Natural killer cell (primary cell): ENCODE data around the gene FBXL7. TPM values are rescaled to one million over a fixed set of nuclear protein-coding genes. Genes with fewer than 3 reads are reported as not detected.

ENCODE experiments used
- ATAC-seq, 3 donors: fragments of 150-1000 bp in 2 of 3; fragments of 200-7000 bp in 1 of 3; cut with Tn5 transposase; 1 replicate in 1 of 3; 2 replicates in 2 of 3; pipeline ENCODE4 v1.10.0; 2021; ENCODE audit warnings: mild to moderate bottlenecking in 2 of 3, moderate library complexity in 2 of 3
- DNase-seq, 2 donors: peaks; one replicate each; pipeline versions ENCODE4 v3.0.0 to v3.0.0-alpha.2; 2013 to 2021; ENCODE audit warnings: mixed read lengths in 1 of 2
- H3K27ac ChIP-seq: one replicate; pipeline ENCODE4 v1.5.1; 2013; ENCODE audit warnings: mild to moderate bottlenecking, low read length
- H3K27me3 ChIP-seq: one replicate; pipeline ENCODE4 v1.6.1; 2013; ENCODE audit warnings: low read length; ENCODE audit not compliant: control insufficient read depth, insufficient read depth
- H3K36me3 ChIP-seq: one replicate; pipeline ENCODE4 v1.6.1; 2013; ENCODE audit warnings: low read length; ENCODE audit not compliant: control insufficient read depth, insufficient read depth
- H3K4me1 ChIP-seq: one replicate; pipeline ENCODE4 v1.6.1; 2013; ENCODE audit warnings: low read length; ENCODE audit not compliant: control insufficient read depth, insufficient read depth
- H3K4me3 ChIP-seq: one replicate; pipeline ENCODE4 v1.5.1; 2013; ENCODE audit warnings: low read length
- H3K9me3 ChIP-seq: one replicate; pipeline ENCODE4 v1.6.1; 2013; ENCODE audit warnings: low read length; ENCODE audit not compliant: control insufficient read depth, insufficient read depth
- H3K27ac Mint-ChIP-seq, 2 donors: one replicate each; pipeline ENCODE4 v1.8.0; 2022; ENCODE audit warnings: mild to moderate bottlenecking in 2 of 2, mixed read lengths in 2 of 2, moderate library complexity in 1 of 2
- H3K27me3 Mint-ChIP-seq, 2 donors: one replicate each; pipeline ENCODE4 v1.8.0; 2022; ENCODE audit warnings: low read depth in 2 of 2, mixed read lengths in 2 of 2
- H3K36me3 Mint-ChIP-seq: one replicate; pipeline ENCODE4 v1.8.0; 2022; ENCODE audit warnings: mixed read lengths
- H3K4me1 Mint-ChIP-seq, 2 donors: one replicate each; pipeline ENCODE4 v1.8.0; 2022; ENCODE audit warnings: mixed read lengths in 2 of 2
- H3K4me3 Mint-ChIP-seq: one replicate; pipeline ENCODE4 v1.8.0; 2022; ENCODE audit warnings: mild to moderate bottlenecking, moderate library complexity, mixed read lengths
- H3K9me3 Mint-ChIP-seq, 2 donors: one replicate each; pipeline ENCODE4 v1.8.0; 2022; ENCODE audit warnings: mixed read lengths in 2 of 2
- WGBS: methylation state at CpG from one replicate; pipeline ENCODE4 v1.1.7; 2013; ENCODE audit warnings: missing lambda C conversion rate; ENCODE audit not compliant: insufficient coverage; 5-methylcytosine and 5-hydroxymethylcytosine counted together
- intact Hi-C: fragments of 100-400 bp; cut with micrococcal nuclease; formaldehyde crosslinking; loops from one replicate; pipeline ENCODE4 v1.14.2; 2022
- total RNA-seq, 4 donors: library from RNA; stranded (reverse); fragments of 120-200 nt in 1 of 4; gene quantifications; one replicate each; pipeline versions ENCODE4 v1.2.3 to v1.2.4, GENCODE V29; 2013 to 2022
- TF ChIP-seq, protein P1 (sequence below): fragments of 200-600 bp; IDR thresholded peaks from one replicate; pipeline ENCODE4 v1.8.0; 2022; ENCODE audit warnings: antibody characterized with exemption

Gene FBXL7
- total RNA-seq, 3 donors from 2014 or later (not counting 1 experiment from before 2014, with no cell fraction given) = not detected

DNA sequence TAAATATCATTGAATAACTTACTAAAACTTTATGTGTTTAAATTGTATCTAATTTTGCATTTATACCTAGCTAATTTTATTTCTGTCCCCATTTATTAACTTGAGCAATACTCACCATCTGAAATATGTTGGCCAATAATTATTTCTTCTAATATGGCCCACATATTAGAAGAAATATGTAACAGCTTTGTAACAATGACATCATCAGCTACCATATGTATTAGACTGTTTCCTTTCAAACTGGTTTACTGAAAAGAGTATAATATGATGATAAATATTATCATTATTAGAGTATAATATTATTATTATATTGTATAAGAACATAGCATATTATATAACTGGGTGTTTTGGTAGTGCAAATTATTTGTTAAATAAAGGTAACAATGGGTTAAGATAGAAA lies 220.5 kb downstream of the FBXL7 start:
- ATAC-seq = no peak
- DNase-seq = no peak
- Histone ChIP-seq H3K4me3 (no peak overlapping the region), H3K9me3 (peaks cover 3% of the 10 kb centered on the region), H3K4me1 (no peaks in the 10 kb centered on the region), H3K27ac (no peak overlapping the region), H3K36me3 (no peaks in the 10 kb centered on the region), H3K27me3 (no peaks in the 10 kb centered on the region)
- Mint-ChIP-seq H3K36me3 (no peaks in the 10 kb centered on the region), H3K27ac (no peak overlapping the region), H3K4me3 (no peak overlapping the region), H3K9me3 (peaks cover 10 to 23% of the 10 kb centered on the region in 2 donors), H3K27me3 (no peaks in the 10 kb centered on the region), H3K4me1 (no peaks in the 10 kb centered on the region)
- TF ChIP-seq, protein P1, sequence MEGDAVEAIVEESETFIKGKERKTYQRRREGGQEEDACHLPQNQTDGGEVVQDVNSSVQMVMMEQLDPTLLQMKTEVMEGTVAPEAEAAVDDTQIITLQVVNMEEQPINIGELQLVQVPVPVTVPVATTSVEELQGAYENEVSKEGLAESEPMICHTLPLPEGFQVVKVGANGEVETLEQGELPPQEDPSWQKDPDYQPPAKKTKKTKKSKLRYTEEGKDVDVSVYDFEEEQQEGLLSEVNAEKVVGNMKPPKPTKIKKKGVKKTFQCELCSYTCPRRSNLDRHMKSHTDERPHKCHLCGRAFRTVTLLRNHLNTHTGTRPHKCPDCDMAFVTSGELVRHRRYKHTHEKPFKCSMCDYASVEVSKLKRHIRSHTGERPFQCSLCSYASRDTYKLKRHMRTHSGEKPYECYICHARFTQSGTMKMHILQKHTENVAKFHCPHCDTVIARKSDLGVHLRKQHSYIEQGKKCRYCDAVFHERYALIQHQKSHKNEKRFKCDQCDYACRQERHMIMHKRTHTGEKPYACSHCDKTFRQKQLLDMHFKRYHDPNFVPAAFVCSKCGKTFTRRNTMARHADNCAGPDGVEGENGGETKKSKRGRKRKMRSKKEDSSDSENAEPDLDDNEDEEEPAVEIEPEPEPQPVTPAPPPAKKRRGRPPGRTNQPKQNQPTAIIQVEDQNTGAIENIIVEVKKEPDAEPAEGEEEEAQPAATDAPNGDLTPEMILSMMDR = no peak
- intact Hi-C loops = no loop called here

DNA sequence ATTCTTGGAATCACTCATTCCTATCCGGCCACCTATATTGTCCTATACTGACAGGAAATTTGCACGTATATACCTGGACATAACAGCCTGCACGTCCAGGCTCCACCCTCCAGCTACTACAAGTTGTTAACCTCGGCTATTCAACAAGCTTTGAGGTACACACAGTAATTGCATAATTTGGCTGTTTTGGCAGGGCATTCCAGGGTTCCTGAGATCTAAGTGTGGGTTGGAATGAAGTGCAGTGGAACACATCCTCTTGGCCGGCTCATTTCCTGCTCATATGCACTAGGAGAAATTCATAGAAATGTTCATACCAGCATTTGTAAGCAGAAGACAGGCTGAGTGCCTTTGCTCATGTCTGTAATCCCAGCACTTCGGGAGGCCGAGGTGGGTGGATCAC lies 222.3 kb downstream of the FBXL7 start:
- H3K27ac Mint-ChIP-seq = no peak overlapping the region
- no peaks in the 10 kb centered on the region for H3K27me3 Mint-ChIP-seq
- WGBS = 78% methylated on average over 7 of the region's 7 CpGs
- intact Hi-C loops = no loop called here
- TF ChIP-seq, protein P1 = no peak
- no peak for ATAC-seq
- H3K4me3 ChIP-seq = no peak overlapping the region
- H3K4me1 Mint-ChIP-seq = no peaks in the 10 kb centered on the region
- no peak overlapping the region for H3K27ac ChIP-seq
- H3K36me3 ChIP-seq = no peaks in the 10 kb centered on the region
- H3K36me3 Mint-ChIP-seq = no peaks in the 10 kb centered on the region
- peaks cover 7 to 17% of the 10 kb centered on the region in 2 donors for H3K9me3 Mint-ChIP-seq
- H3K9me3 ChIP-seq = peaks cover 3% of the 10 kb centered on the region
- no peak overlapping the region for H3K4me3 Mint-ChIP-seq
- no peak for DNase-seq
- no peaks in the 10 kb centered on the region for H3K4me1 ChIP-seq
- H3K27me3 ChIP-seq = no peaks in the 10 kb centered on the region

DNA sequence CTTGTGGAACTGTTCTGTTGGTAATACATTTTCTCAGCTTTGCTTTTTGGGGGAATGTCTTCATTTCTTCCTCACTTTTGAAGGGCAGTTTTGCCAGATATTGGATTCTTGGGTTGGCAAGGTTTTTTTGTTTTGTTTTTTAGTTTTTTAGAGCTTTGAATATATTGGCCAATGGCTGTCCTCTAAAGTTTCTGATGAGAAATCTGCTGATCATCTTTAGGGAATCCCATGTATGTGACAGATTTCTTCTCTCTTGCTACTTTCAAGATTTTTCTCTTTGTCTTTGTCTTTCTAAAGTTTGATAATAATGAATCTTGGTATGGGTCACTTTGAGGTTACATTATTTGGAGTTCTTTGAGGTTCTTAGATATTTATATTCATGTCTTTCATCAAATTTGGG lies 227.4 kb downstream of the FBXL7 start:
- peaks cover under 1% of the 10 kb centered on the region for H3K9me3 ChIP-seq
- no peaks in the 10 kb centered on the region for H3K36me3 ChIP-seq
- H3K9me3 Mint-ChIP-seq = peaks cover 10 to 16% of the 10 kb centered on the region in 2 donors
- no peaks in the 10 kb centered on the region for H3K27me3 ChIP-seq
- H3K27ac ChIP-seq = no peak overlapping the region
- no peaks in the 10 kb centered on the region for H3K4me1 Mint-ChIP-seq
- H3K4me3 ChIP-seq = no peak overlapping the region
- TF ChIP-seq, protein P1 = no peak
- H3K27me3 Mint-ChIP-seq = no peaks in the 10 kb centered on the region
- peaks cover 5% of the 10 kb centered on the region for H3K36me3 Mint-ChIP-seq
- H3K27ac Mint-ChIP-seq = no peak overlapping the region
- no peaks in the 10 kb centered on the region for H3K4me1 ChIP-seq
- no peak overlapping the region for H3K4me3 Mint-ChIP-seq
- DNase-seq (no peak), ATAC-seq (no peak)
- intact Hi-C loops = no loop called here

DNA sequence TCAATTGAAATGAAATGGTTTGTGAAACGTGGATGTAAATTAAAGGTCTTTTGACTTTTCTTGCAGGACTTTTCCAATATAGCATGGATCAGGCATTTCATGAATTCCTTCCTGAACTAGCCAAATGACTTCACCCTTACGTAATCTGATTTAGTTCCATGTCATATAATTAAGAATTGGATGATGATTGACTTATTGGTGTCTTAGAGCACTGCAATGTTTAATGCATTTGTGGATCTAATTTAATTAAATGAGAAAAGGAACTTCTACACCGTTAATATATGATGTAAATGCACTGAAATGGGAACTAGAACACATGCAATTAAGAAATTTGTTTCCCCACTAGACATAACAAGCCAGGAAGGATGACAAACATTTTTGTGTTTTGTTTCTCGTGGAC lies 228.8 kb downstream of the FBXL7 start:
- intact Hi-C loops = no loop called here
- H3K36me3 Mint-ChIP-seq = peaks cover 5% of the 10 kb centered on the region
- H3K36me3 ChIP-seq = no peaks in the 10 kb centered on the region
- TF ChIP-seq, protein P1 = no peak
- H3K4me1 Mint-ChIP-seq = no peaks in the 10 kb centered on the region
- H3K27me3 ChIP-seq = no peaks in the 10 kb centered on the region
- no peak overlapping the region for H3K27ac ChIP-seq
- no peak overlapping the region for H3K4me3 ChIP-seq
- no peak overlapping the region for H3K27ac Mint-ChIP-seq
- ATAC-seq = no peak
- H3K4me3 Mint-ChIP-seq = no peak overlapping the region
- DNase-seq = no peak
- H3K9me3 Mint-ChIP-seq = peaks cover 10 to 16% of the 10 kb centered on the region in 2 donors
- no peaks in the 10 kb centered on the region for H3K4me1 ChIP-seq
- no peaks in the 10 kb centered on the region for H3K9me3 ChIP-seq
- no peaks in the 10 kb centered on the region for H3K27me3 Mint-ChIP-seq
- 78% methylated on average over 1 of the region's 4 CpGs for WGBS
